ENCODE results near the gene TEDC1.

TEDC1 gene

GRCh38 chr14:105473033-105473676, 17.9 kb upstream of the TEDC1 start:
- Histone ChIP-seq H3K9me3 (ENCODE audit: control insufficient read depth, insufficient read depth, low read depth, low read length) (no peaks in the 10 kb centered on the region), H3K27ac (ENCODE audit: extremely low read depth, low read depth, low read length) (no peak overlapping the region; the same call in 1 of the 2 replicates), H3K36me3 (ENCODE audit: control insufficient read depth in 2 of 2, insufficient read depth in 1 of 2, low read length in 2 of 2) (peaks cover 0 to 17% of the 10 kb centered on the region in 2 experiments; a peak in 1 of 3 replicates), H3K4me1 (ENCODE audit: control insufficient read depth, insufficient read depth, low read length) (peaks cover 16% of the 10 kb centered on the region), H3K4me3 (ENCODE audit: low read depth, low read length) (no peak overlapping the region; the same call in 1 of the 2 replicates)
- ChIA-PET CTCF (interaction anchor here (0.6 to 4.8 kb wide), 2 partner anchors 17 to 70 kb away, joined by 3 to 36 read pairs; no protein-coding TSS in a partner anchor), POLR2A (interaction anchor here (0.6 to 1.5 kb wide), 4 partner anchors 17 to 62 kb away, joined by 3 read pairs; no protein-coding TSS in a partner anchor)
- no peak for TF ChIP-seq ZNF221 (tag by site-specific recombination; IDR thresholded peaks at IDR 0.05; ENCODE audit: borderline replicate concordance)
- no peak for TF ChIP-seq ZNF155 (tag by site-specific recombination; IDR thresholded peaks at IDR 0.05)
- TF ChIP-seq ZXDB (tag by site-specific recombination; IDR thresholded peaks at IDR 0.05), result no peak
- TF ChIP-seq ZNF335 (tag by site-specific recombination; conservative IDR thresholded peaks at IDR 0.05), result peak; percentile 80
- no peak for TF ChIP-seq ZNF747 (tag by site-specific recombination; IDR thresholded peaks at IDR 0.05)
- no peak for TF ChIP-seq PRDM4 (tag by site-specific recombination; IDR thresholded peaks at IDR 0.05)
- TF ChIP-seq SETDB1 (IDR thresholded peaks at IDR 0.05; ENCODE audit: insufficient read length, low read length), result no peak
- TF ChIP-seq AEBP2 (tag by site-specific recombination; IDR thresholded peaks at IDR 0.05; ENCODE audit: borderline replicate concordance), result no peak
- TF ChIP-seq ZIC2 (tag by site-specific recombination; IDR thresholded peaks at IDR 0.05), result peak; percentile 21
- no peak for TF ChIP-seq ZNF670 (tag by site-specific recombination; IDR thresholded peaks at IDR 0.05; ENCODE audit: low read depth)
- no peak for TF ChIP-seq ZNF837 (tag by site-specific recombination; IDR thresholded peaks at IDR 0.05)

GRCh38 chr14:105473677-105474482, 17.2 kb upstream of the TEDC1 start:
- CTCF ChIA-PET, result interaction anchor here (0.6 to 4.8 kb wide), 2 partner anchors 16 to 71 kb away, joined by 3 to 36 read pairs; no protein-coding TSS in a partner anchor
- peaks cover 16% of the 10 kb centered on the region for H3K4me1 ChIP-seq (ENCODE audit: control insufficient read depth, insufficient read depth, low read length)
- H3K27ac ChIP-seq (ENCODE audit: extremely low read depth, low read depth, low read length), result no peak overlapping the region; the same call in 1 of the 2 replicates
- POLR2A ChIA-PET, result interaction anchor here (0.6 to 1.5 kb wide), 5 partner anchors 16 to 792 kb away, joined by 3 read pairs; no protein-coding TSS in a partner anchor
- peak overlapping the region; percentile 43 for H3K4me3 ChIP-seq (ENCODE audit: low read depth, low read length)
- peaks cover 0 to 10% of the 10 kb centered on the region in 2 experiments; a peak in 1 of 3 replicates for H3K36me3 ChIP-seq (ENCODE audit: control insufficient read depth in 2 of 2, insufficient read depth in 1 of 2, low read length in 2 of 2)
- H3K9me3 ChIP-seq (ENCODE audit: control insufficient read depth, insufficient read depth, low read depth, low read length), result no peaks in the 10 kb centered on the region
- TF ChIP-seq HOXA7 (CRISPR knock-in tag; IDR thresholded peaks at IDR 0.05; ENCODE audit: borderline replicate concordance) (no peak), ZNF518A (tag by site-specific recombination; conservative IDR thresholded peaks at IDR 0.05; ENCODE audit: low read depth) (no peak), ZNF16 (tag by site-specific recombination; IDR thresholded peaks at IDR 0.05; ENCODE audit: low read depth) (no peak), ZNF2 (tag by site-specific recombination; IDR thresholded peaks at IDR 0.05) (no peak), ZNF529 (tag by site-specific recombination; IDR thresholded peaks at IDR 0.05; ENCODE audit: insufficient replicate concordance) (no peak), ZNF513 (tag by site-specific recombination; IDR thresholded peaks at IDR 0.05) (no peak), ZNF624 (tag by site-specific recombination; IDR thresholded peaks at IDR 0.05) (no peak), ZNF600 (tag by site-specific recombination; IDR thresholded peaks at IDR 0.05) (peak; percentile 79; the same call in 1 of the 2 replicates), ZNF155 (tag by site-specific recombination; IDR thresholded peaks at IDR 0.05) (no peak), KLF8 (tag by site-specific recombination; IDR thresholded peaks at IDR 0.05) (peak; percentile 89; the same call in 1 of the 2 replicates), ZFP69B (tag by site-specific recombination; IDR thresholded peaks at IDR 0.05) (peak; percentile 37; the same call in 1 of the 2 replicates), ZNF843 (tag by site-specific recombination; IDR thresholded peaks at IDR 0.05) (no peak)
